ENCODE results near the gene CREB3.

CREB3 gene

DNA sequence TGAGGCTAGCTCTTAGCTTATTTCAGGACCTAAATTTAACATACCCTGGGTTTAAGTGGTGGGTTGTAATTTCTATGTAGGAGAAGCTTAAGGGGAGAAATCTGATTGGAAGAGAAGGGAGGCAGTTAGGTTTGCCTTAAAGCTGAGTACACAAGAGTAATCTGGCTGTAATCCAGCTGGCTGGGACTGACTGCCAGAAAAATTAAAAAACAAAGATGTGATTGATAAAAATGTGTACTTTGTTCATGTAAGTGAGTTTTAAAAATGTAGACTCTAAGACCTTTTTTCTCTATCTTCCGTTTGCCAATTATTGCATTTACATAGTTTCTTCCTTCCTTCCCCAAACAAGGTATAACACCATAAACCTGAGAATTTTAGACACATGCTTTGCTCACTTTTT, 39.1 kb downstream of the CREB3 start:
- in situ Hi-C loops (cut with MboI; ENCODE audit: low sequenced_read_pairs): no loop called here

DNA sequence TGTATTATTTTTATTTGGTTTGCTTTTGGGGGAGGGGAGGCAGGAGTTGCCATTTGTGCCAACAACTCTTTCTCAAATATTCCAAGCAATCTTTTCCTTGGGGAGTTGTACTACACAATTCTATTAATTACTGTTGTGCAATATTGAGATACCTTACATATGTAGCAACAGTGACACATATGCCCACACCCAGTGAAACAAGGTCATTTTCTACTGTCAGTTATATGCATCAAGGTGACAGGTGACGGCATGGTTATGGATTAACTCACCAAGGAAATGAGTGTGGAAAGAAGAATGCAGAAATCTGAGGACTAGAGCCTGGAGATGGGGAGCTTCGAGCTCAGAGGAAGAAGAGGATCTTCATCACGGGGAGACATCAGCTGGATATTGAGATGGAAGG, 39.5 kb downstream of the CREB3 start:
- in situ Hi-C loops (cut with MboI; ENCODE audit: low sequenced_read_pairs): no loop called here

DNA sequence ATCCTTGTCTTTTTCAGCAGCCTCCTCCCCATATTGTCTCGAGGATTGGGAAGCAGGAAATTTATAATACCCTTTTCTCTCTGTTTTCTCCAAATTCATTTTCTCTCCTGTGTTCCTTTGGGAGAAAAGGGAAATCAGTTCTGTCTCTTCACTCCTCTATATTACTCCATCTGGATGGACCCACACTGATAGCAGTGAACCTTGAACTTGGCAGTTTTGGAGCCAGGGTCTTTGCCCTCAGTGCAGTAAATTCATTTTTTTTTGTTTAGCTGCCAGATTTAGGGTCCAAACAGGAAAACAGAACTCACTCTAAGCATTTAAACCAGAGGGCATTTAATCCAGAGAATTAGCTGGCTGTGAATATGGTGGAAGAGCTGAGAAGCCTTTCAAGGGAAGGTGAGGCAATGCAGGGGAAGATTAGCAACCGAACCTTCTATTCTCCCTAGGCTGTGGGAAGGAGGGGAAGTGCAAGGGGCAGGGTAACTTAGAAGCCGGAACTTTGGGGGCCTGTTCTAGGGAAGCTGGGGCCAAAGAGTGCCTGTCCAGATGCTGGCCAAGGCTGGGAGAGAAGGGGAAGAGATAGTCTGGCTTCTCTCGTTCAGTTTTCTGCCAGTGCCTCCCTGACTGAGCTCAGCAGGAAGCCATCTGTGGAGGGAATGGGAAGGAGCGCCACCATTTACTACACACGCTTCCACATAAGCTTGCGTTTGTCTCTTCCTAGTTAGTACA, 42.6 kb downstream of the CREB3 start:
- in situ Hi-C loops (cut with MboI; ENCODE audit: low sequenced_read_pairs): loop anchor here (25.0 kb wide), 1 partner anchor 112 kb away; no protein-coding TSS in a partner anchor

DNA sequence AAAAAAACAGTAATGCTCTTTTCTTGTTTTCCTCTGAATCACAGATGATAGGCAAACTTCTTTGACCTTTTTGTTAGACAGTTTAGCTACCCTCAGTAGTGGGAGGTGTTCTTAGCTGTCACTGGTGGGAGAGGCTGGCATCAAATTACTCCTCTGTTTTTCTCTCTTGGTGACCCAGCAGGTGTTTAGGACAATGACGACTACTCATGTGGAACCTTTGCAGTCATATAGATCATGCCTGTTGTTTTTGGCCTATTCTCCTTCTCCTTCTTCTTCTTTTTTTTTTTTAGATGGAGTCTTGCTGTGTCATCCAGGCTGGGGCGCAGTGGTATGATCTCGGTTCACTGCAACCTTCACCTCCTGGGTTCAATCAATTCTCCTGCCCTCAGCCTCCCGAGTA, 43.6 kb downstream of the CREB3 start:
- in situ Hi-C loops (cut with MboI; ENCODE audit: low sequenced_read_pairs): loop anchor here (25.0 kb wide), 1 partner anchor 111 kb away; no protein-coding TSS in a partner anchor

- in situ Hi-C loops (cut with MboI; ENCODE audit: low sequenced_read_pairs): loop anchor here (25.0 kb wide), 1 partner anchor 109 kb away; no protein-coding TSS in a partner anchor
These were observed 46.0 kb downstream of the CREB3 start for GRCh38 chr9:35778496-35778895.

DNA sequence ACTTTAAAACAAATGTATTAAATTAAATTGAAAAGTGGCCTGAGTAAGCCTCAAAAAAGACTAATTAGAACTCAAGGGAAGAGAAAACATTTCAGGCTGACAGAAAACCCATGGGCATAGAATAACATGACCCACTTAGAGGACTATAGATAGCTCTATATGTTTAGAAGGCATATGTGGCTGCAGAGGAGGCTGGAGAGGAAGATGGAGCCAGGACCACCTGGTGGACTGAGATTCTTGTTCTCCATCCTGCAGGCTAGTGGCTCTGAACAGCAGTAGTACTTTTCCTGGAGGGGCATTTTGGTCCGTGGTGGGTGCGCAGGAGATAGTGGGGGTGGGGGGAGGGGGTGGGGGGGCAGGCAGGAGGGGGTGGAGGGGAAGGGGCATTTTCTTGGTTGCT, 48.6 kb downstream of the CREB3 start:
- in situ Hi-C loops (cut with MboI; ENCODE audit: low sequenced_read_pairs): loop anchor here (25.0 kb wide), 1 partner anchor 106 kb away; no protein-coding TSS in a partner anchor

DNA sequence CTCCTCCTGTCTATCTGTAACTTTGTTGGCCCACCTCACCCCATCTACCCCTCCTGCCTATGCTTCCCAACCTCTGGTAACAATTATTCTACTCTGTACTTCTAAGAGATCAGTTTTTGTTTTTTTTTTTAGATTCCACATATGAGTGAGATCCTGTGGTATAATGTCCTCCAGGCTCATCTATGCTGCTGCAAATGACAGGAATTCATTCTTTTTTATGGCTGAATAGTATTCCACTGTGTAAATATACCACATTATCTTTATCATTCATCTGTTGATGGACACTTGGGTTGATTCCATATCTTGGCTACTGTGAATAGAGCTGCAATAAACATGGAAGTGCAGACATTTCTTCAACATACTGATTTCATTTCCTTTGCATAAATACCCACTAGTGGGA, 51.0 kb downstream of the CREB3 start:
- in situ Hi-C loops (cut with MboI; ENCODE audit: low sequenced_read_pairs): loop anchor here (25.0 kb wide), 1 partner anchor 104 kb away; no protein-coding TSS in a partner anchor
